BJ (cell line): Measurements from ENCODE around the gene PRPF19. TPM values are rescaled to one million over a fixed set of nuclear protein-coding genes. Genes with fewer than 3 reads are reported as not detected.

Experiments used
- CTCF ChIA-PET: fragments of 350-600 bp; formaldehyde crosslinking; extraction: SDS; loops from one replicate; lab custom pipeline; 2021; ENCODE audit warnings: antibody characterized with exemption, inconsistent platforms; lab: Yijun Ruan, JAX
- POLR2A ChIA-PET: fragments of 300-600 bp; sonication (Branson Sonifier 250); formaldehyde crosslinking; extraction: SDS; loops from one replicate; lab custom pipeline; 2021; ENCODE audit warnings: antibody characterized with exemption; lab: Charles Lee
- DNase-seq: peaks from one replicate; pipeline ENCODE4 v3.0.0-alpha.2; 2011; ENCODE audit warnings: low read depth
- H3K27me3 ChIP-seq: 2 replicates; pipeline ENCODE4 v1.6.0; 2011; ENCODE audit warnings: low read length; ENCODE audit not compliant: control insufficient read depth, insufficient read depth
- H3K36me3 ChIP-seq: 2 replicates; pipeline ENCODE4 v1.5.1; 2011; ENCODE audit warnings: low read length; ENCODE audit not compliant: control insufficient read depth, insufficient read depth
- H3K4me3 ChIP-seq: 2 replicates; pipeline ENCODE4 v1.5.1; 2011; ENCODE audit warnings: low read depth, mild to moderate bottlenecking, control low read depth, low read length
- polyA plus RNA-seq: library from polyadenylated mRNA; depleted of rRNA; stranded (reverse); fragments of >200 nt; gene quantifications from 2 replicates; pipeline ENCODE4 v1.2.3, GENCODE V29; 2011
- TF ChIP-seq, protein P1 (sequence below): IDR thresholded peaks from 2 replicates; pipeline ENCODE4 v1.5.1; 2011; ENCODE audit warnings: low read depth, mild to moderate bottlenecking, control low read depth, inconsistent platforms, low read length, moderate library complexity; ENCODE audit not compliant: insufficient read depth

Gene PRPF19
- polyA plus RNA-seq, 1 experiment = 48.6 TPM

DNA sequence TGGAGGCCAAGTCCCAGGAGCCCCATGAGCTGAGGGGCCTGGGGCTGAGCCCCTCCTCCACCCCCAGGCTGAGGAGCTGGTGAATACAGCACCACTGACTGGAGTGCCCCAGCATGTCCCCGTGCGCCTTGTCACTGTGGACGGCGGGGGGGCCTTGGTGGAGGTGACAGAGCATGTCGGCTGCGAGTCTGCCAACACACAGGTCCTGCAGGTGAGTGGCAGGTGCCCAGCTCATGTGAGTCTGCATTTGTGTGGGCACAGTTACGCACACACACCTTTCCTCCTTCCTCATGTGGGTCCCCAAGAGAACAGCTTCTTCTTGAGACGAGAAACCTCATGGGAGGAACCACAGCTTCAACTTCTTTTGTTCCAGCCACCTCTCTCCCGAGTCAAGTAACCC is 25.5 kb upstream of the PRPF19 start:
- no peak for DNase-seq
- peaks cover 17% of the 10 kb centered on the region for H3K36me3 ChIP-seq
- TF ChIP-seq, protein P1, sequence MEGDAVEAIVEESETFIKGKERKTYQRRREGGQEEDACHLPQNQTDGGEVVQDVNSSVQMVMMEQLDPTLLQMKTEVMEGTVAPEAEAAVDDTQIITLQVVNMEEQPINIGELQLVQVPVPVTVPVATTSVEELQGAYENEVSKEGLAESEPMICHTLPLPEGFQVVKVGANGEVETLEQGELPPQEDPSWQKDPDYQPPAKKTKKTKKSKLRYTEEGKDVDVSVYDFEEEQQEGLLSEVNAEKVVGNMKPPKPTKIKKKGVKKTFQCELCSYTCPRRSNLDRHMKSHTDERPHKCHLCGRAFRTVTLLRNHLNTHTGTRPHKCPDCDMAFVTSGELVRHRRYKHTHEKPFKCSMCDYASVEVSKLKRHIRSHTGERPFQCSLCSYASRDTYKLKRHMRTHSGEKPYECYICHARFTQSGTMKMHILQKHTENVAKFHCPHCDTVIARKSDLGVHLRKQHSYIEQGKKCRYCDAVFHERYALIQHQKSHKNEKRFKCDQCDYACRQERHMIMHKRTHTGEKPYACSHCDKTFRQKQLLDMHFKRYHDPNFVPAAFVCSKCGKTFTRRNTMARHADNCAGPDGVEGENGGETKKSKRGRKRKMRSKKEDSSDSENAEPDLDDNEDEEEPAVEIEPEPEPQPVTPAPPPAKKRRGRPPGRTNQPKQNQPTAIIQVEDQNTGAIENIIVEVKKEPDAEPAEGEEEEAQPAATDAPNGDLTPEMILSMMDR = no peak
- no peak overlapping the region for H3K4me3 ChIP-seq
- H3K27me3 ChIP-seq = no peaks in the 10 kb centered on the region
- POLR2A ChIA-PET = no interaction called here
- CTCF ChIA-PET = no interaction called here

DNA sequence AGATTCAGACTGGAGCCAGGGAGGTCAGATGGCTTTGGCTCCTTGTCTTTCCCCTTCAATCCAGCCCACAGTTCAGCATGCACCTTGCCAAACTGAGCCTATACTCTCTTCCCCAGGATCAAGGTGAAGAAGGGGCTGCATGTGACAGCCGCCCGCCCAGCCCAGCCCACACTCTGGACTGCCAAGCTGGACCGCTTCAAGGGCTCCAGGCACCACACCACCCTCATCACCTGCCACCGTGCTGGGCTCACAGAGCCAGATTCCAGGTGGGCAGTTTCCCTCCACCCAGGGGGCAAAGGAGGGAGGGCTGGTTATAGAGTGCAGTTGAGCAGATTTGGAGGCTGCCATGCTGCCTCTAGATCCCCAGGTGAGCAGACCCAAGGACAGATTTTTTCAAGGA is 24.0 kb upstream of the PRPF19 start:
- DNase-seq = no peak
- Histone ChIP-seq H3K36me3 (peaks cover 15% of the 10 kb centered on the region), H3K4me3 (no peak overlapping the region), H3K27me3 (no peaks in the 10 kb centered on the region)
- ChIA-PET CTCF (interaction anchor here (1.6 kb wide), 1 partner anchor 20 kb away, joined by 3 read pairs; no protein-coding TSS in a partner anchor), POLR2A (no interaction called here)
- TF ChIP-seq, protein P1 = no peak

DNA sequence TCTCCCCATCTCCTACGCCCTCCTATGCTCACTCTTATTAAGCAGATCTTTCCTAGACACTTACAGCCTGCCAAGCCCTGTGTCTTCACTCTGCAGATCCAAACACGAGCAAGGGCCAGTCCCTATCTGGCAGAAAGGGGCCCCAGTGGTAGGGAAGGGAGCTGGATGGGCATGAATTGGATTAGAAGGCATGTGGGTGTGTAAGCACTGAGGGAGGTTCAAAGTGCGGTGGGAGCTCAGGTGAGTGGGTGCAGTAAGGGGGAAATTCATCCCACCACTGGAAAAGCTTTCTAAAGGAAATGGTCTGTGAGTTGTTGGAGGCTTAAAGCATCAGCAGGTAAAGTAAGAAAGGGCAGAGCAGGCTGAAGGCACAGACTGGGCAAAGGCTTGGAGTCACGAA is 23.4 kb upstream of the PRPF19 start:
- DNase-seq = no peak
- H3K27me3 ChIP-seq = no peaks in the 10 kb centered on the region
- H3K36me3 ChIP-seq = peaks cover 15% of the 10 kb centered on the region
- H3K4me3 ChIP-seq = no peak overlapping the region
- POLR2A ChIA-PET = no interaction called here
- TF ChIP-seq, protein P1 = no peak
- CTCF ChIA-PET = interaction anchor here (0.8 kb wide), 1 partner anchor 10 kb away, joined by 3 read pairs; no protein-coding TSS in a partner anchor

DNA sequence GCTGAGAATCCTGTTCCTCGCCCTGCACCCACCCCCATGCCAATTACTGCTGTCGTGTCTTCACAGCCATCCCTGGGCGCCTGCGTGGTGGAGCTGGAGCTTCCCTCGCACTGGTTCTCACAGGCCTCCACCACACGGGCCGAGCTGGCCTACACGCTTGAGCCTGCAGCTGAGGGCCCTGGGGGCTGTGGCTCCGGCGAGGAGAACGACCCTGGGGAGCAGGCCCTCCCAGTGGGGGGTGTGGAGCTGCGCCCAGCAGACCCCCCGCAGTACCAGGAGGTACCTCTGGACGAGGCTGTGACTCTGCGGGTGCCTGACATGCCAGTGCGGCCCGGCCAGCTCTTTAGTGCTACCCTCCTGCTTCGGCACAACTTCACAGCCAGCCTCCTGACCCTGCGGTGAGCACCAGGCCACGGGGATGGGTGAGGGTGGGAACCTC is 22.2 kb upstream of the PRPF19 start:
- DNase-seq = no peak
- POLR2A ChIA-PET = no interaction called here
- TF ChIP-seq, protein P1 = no peak
- peaks cover 15% of the 10 kb centered on the region for H3K36me3 ChIP-seq
- no peaks in the 10 kb centered on the region for H3K27me3 ChIP-seq
- H3K4me3 ChIP-seq = no peak overlapping the region
- CTCF ChIA-PET = interaction anchor here (0.9 to 1.0 kb wide), 2 partner anchors 11 to 25 kb away, joined by 3 to 4 read pairs; no protein-coding TSS in a partner anchor

DNA sequence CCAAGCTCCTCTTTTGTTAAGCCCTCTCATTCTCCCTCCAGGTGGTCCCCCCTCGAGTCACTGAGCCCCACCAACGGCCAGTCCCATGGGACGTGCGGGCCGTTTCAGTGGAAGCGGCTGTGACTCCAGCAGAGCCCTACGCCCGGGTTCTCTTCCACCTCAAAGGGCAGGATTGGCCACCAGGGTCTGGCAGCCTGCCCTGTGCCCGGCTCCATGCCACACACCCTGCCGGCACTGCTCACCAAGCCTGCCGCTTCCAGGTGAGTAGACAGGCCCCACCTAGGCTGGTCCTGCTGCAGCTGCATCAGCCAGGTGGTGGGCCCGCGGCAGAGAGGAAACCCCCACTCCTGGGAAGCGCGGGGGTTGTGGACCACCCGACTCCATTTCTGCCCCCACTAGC is 21.2 kb upstream of the PRPF19 start:
- Histone ChIP-seq H3K4me3 (no peak overlapping the region), H3K36me3 (peaks cover 15% of the 10 kb centered on the region), H3K27me3 (no peaks in the 10 kb centered on the region)
- TF ChIP-seq, protein P1 = no peak
- DNase-seq = no peak
- ChIA-PET CTCF (interaction anchor here (0.9 kb wide), 1 partner anchor 24 kb away, joined by 4 read pairs; no protein-coding TSS in a partner anchor), POLR2A (interaction anchor here (0.6 kb wide), 1 partner anchor 1517 kb away, joined by 7 read pairs; no protein-coding TSS in a partner anchor)
